ENCODE measurements around the gene CAMK1D.

Gene CAMK1D

GRCh38 chr10:12561307-12561706, 212.0 kb downstream of the CAMK1D start:
- no peak for DNase-seq (ENCODE audit: low read depth)

- DNase-seq (ENCODE audit: low read depth) = no peak
These were observed 212.4 kb downstream of the CAMK1D start for GRCh38 chr10:12561720-12562119.

GRCh38 chr10:12563489-12563888, 214.1 kb downstream of the CAMK1D start:
- no peak for DNase-seq (ENCODE audit: low read depth)

- DNase-seq (ENCODE audit: low read depth) = no peak
These were observed 214.8 kb downstream of the CAMK1D start for GRCh38 chr10:12564173-12564572.

- DNase-seq (ENCODE audit: low read depth) = no peak
These were observed 217.1 kb downstream of the CAMK1D start for GRCh38 chr10:12566161-12567115.

GRCh38 chr10:12568391-12569009, 219.2 kb downstream of the CAMK1D start:
- DNase-seq (ENCODE audit: low read depth) = no peak

- DNase-seq (ENCODE audit: low read depth) = no peak
These were observed 222.9 kb downstream of the CAMK1D start for GRCh38 chr10:12572281-12572680.

- no peak for DNase-seq (ENCODE audit: low read depth)
These were observed 228.3 kb downstream of the CAMK1D start for GRCh38 chr10:12577610-12578009.

GRCh38 chr10:12579954-12580858, 230.9 kb downstream of the CAMK1D start:
- no peak for DNase-seq (ENCODE audit: low read depth)

- DNase-seq (ENCODE audit: low read depth) = no peak
These were observed 234.7 kb downstream of the CAMK1D start for GRCh38 chr10:12583891-12584595.

- DNase-seq (ENCODE audit: low read depth) = no peak
These were observed 237.4 kb downstream of the CAMK1D start for GRCh38 chr10:12586741-12587140.

GRCh38 chr10:12587451-12587888, 238.1 kb downstream of the CAMK1D start:
- DNase-seq (ENCODE audit: low read depth) = no peak

- DNase-seq (ENCODE audit: low read depth) = no peak
These were observed 238.9 kb downstream of the CAMK1D start for GRCh38 chr10:12588091-12588860.

- DNase-seq (ENCODE audit: low read depth) = no peak
These were observed 239.9 kb downstream of the CAMK1D start for GRCh38 chr10:12589291-12589690.

GRCh38 chr10:12589791-12590190, 240.4 kb downstream of the CAMK1D start:
- DNase-seq (ENCODE audit: low read depth) = no peak

GRCh38 chr10:12590675-12591659, 241.6 kb downstream of the CAMK1D start:
- no peak for DNase-seq (ENCODE audit: low read depth)

GRCh38 chr10:12592967-12593366, 243.6 kb downstream of the CAMK1D start:
- DNase-seq (ENCODE audit: low read depth) = no peak

GRCh38 chr10:12594448-12594944, 245.1 kb downstream of the CAMK1D start:
- DNase-seq (ENCODE audit: low read depth) = no peak

- no peak for DNase-seq (ENCODE audit: low read depth)
These were observed 246.7 kb downstream of the CAMK1D start for GRCh38 chr10:12595936-12596576.
